ENCODE results near the gene RAP1GAP2.

GRCh38 chr17:2800367-2800766 lies 4.1 kb downstream of the RAP1GAP2 start:
- TF ChIP-seq CTCF (IDR thresholded peaks at IDR 0.05) (no peak), POLR2A (IDR thresholded peaks at IDR 0.05) (no peak)

Data from heart left ventricle (tissue), 13 donors.